K562 (cell line): Measurements from ENCODE around the gene MCM7. TPM values are rescaled to one million over a fixed set of nuclear protein-coding genes. Genes with fewer than 3 reads are reported as not detected.

Experiments used
- BRF2 ChIP-seq: IDR thresholded peaks from 3 replicates; pipeline ENCODE4 v1.6.1; 2011; ENCODE audit warnings: borderline replicate concordance, mild to moderate bottlenecking; ENCODE audit not compliant: insufficient read length, insufficient read depth
- CHD4 ChIP-seq: fragments of 200-600 bp; sonication (generic); IDR thresholded peaks from 3 replicates; pipeline ENCODE4 v1.6.1; 2012; ENCODE audit warnings: low read depth, mild to moderate bottlenecking, mixed read lengths, low read length, inconsistent platforms; ENCODE audit not compliant: insufficient read depth, insufficient replicate concordance, poor library complexity, severe bottlenecking
- FOXA3 ChIP-seq, 2 experiments: fragments of 450-650 bp in 1 of 2; sonication (generic) in 1 of 2; formaldehyde crosslinking; IDR thresholded peaks in 1 of 2; conservative IDR thresholded peaks in 1 of 2; 2 replicates each; pipeline versions ENCODE4 v1.4.0 to v1.8.0; 2020 to 2022; ENCODE audit warnings: mild to moderate bottlenecking in 2 of 2, missing genetic modification reagents in 1 of 2
- HES1 ChIP-seq: fragments of 450-650 bp; IDR thresholded peaks from 2 replicates; pipeline ENCODE4 v1.6.1; 2016; ENCODE audit warnings: low read depth, mild to moderate bottlenecking, moderate library complexity
- HOXB6 ChIP-seq: fragments of 250-450 bp; sonication (Bioruptor Pico); IDR thresholded peaks from 2 replicates; pipeline ENCODE4 v1.5.1; 2022; ENCODE audit warnings: mild to moderate bottlenecking, borderline replicate concordance
- ILF3 ChIP-seq: fragments of 450-650 bp; IDR thresholded peaks from 2 replicates; pipeline ENCODE4 v1.6.1; 2018; ENCODE audit warnings: antibody characterized with exemption, mild to moderate bottlenecking, moderate library complexity, borderline replicate concordance
- MCM3 ChIP-seq: fragments of 450-650 bp; IDR thresholded peaks from 2 replicates; pipeline ENCODE4 v1.6.1; 2016
- MYNN ChIP-seq, 2 experiments: sonication (generic); formaldehyde crosslinking in 1 of 2; IDR thresholded peaks; 2 replicates each; pipeline versions ENCODE4 v1.5.0 to v1.6.1; 2016 to 2020; ENCODE audit warnings: antibody characterized with exemption in 1 of 2, missing genetic modification reagents in 1 of 2
- POLR2G ChIP-seq: fragments of 200-400 bp; formaldehyde crosslinking; IDR thresholded peaks from 2 replicates; pipeline ENCODE4 v1.6.1; 2017; ENCODE audit warnings: low read depth, mild to moderate bottlenecking, antibody characterized with exemption, low read length, moderate library complexity
- PYGO2 ChIP-seq: fragments of 450-650 bp; IDR thresholded peaks from 2 replicates; pipeline ENCODE4 v1.6.1; 2016; ENCODE audit warnings: mild to moderate bottlenecking, missing genetic modification characterization, moderate library complexity, missing compliant biosample characterization
- RAD21 ChIP-seq, 2 experiments: fragments of 250-450 bp in 1 of 2; fragments of 450-650 bp in 1 of 2; sonication (Bioruptor Pico) in 1 of 2; formaldehyde crosslinking in 1 of 2; IDR thresholded peaks in 1 of 2; conservative IDR thresholded peaks in 1 of 2; 2 replicates each; pipeline versions ENCODE4 v1.4.0 to v1.8.0; 2020 to 2022; ENCODE audit warnings: mild to moderate bottlenecking in 2 of 2, moderate library complexity in 1 of 2
- RB1 ChIP-seq: fragments of 450-650 bp; IDR thresholded peaks from 2 replicates; pipeline ENCODE4 v1.6.1; 2017; ENCODE audit warnings: low read depth, mild to moderate bottlenecking
- RFX7 ChIP-seq: fragments of 250-450 bp; sonication (Bioruptor Pico); IDR thresholded peaks from 2 replicates; pipeline ENCODE4 v1.5.1; 2021; ENCODE audit warnings: mild to moderate bottlenecking
- SIN3A ChIP-seq, 2 experiments: fragments of 150-350 bp in 1 of 2; IDR thresholded peaks; 2 replicates each; pipeline ENCODE4 v1.6.1; 2011 to 2016; ENCODE audit warnings: borderline replicate concordance in 2 of 2, low read depth in 2 of 2, low read length in 2 of 2, mild to moderate bottlenecking in 2 of 2, moderate library complexity in 2 of 2; ENCODE audit not compliant: control insufficient read depth in 1 of 2
- SREBF1 ChIP-seq: fragments of 150-350 bp; IDR thresholded peaks from 2 replicates; pipeline ENCODE4 v1.6.1; 2014; ENCODE audit warnings: antibody characterized with exemption, low read depth, low read length, borderline replicate concordance
- THRB ChIP-seq: fragments of 450-650 bp; formaldehyde crosslinking; conservative IDR thresholded peaks from 2 replicates; pipeline ENCODE4 v1.4.0; 2022; ENCODE audit warnings: mild to moderate bottlenecking, missing genetic modification characterization
- ZBTB5 ChIP-seq: fragments of 450-650 bp; IDR thresholded peaks from 2 replicates; pipeline ENCODE4 v1.6.1; 2017; ENCODE audit warnings: antibody characterized with exemption
- ZNF644 ChIP-seq: fragments of 200-800 bp; sonication (Bioruptor generic); IDR thresholded peaks from 2 replicates; pipeline ENCODE4 v1.6.1; 2016; ENCODE audit warnings: low read depth, missing genetic modification characterization, missing compliant biosample characterization
- polyA plus RNA-seq, 8 experiments: library from polyadenylated mRNA; depleted of rRNA in 4 of 8; stranded (reverse) in 5 of 8; unstranded in 3 of 8; fragments of >200 nt; fragmentation: Nextera tagmentation in 2 of 8; fragmentation: Illumina TruSeq in 1 of 8; extraction: Ambion mirVana in 2 of 8; extraction: Trizol in 1 of 8; gene quantifications; 2 replicates each; pipeline versions ENCODE4 v1.2.1 to v1.2.3, GENCODE V29; 2011 to 2014; ENCODE audit warnings: inconsistent platforms in 1 of 8, missing spikeins in 1 of 8
- total RNA-seq, 7 experiments: library from RNA; depleted of rRNA in 6 of 7; stranded (reverse); fragments of >200 nt in 6 of 7; fragmentation: Illumina TruSeq in 2 of 7; extraction: Trizol in 2 of 7; gene quantifications; 2 replicates each; pipeline versions ENCODE4 v1.2.1 to v1.2.3, GENCODE V29; 2011 to 2021; ENCODE audit warnings: low replicate concordance in 1 of 7

Gene MCM7
- total and polyA plus RNA-seq, 9 of the 15 experiments (the other 6 are each of a cell fraction or from before 2014, with no cell fraction given), result 329 to 856 (median 437) TPM

- TF ChIP-seq HES1, result no peak
- TF ChIP-seq THRB, result peak; percentile 16; the same call in 1 of the 2 replicates
- no peak for TF ChIP-seq HOXB6 (CRISPR knock-in tag)
- TF ChIP-seq ZNF644 (tag), result no peak
- TF ChIP-seq MCM3, result no peak
- TF ChIP-seq BRF2, result no peak
- peak; percentile 75 for TF ChIP-seq POLR2G
- TF ChIP-seq RFX7 (CRISPR knock-in tag), result 0 out of 2 replicates have a peak, but pooled peaks have one; percentile 38
- no peak for TF ChIP-seq ZBTB5
- TF ChIP-seq RAD21 (CRISPR knock-in tag; conservative IDR thresholded peaks at IDR 0.05 in 1 of 2, IDR thresholded peaks at IDR 0.05 in 1 of 2), result no peak
- peak; percentile 73 for TF ChIP-seq MYNN (IDR thresholded peaks at IDR 0.05)
- TF ChIP-seq MYNN (CRISPR knock-in tag; IDR thresholded peaks at IDR 0.05), result no peak
- peak; percentile 72; the same call in 1 of the 2 replicates for TF ChIP-seq ILF3
- no peak for TF ChIP-seq RB1
- TF ChIP-seq SIN3A (IDR thresholded peaks at IDR 0.05; ENCODE audit: borderline replicate concordance in 2 of 2, control insufficient read depth in 1 of 2, low read depth in 2 of 2, low read length in 2 of 2), result no peak; a peak in 3 of 4 replicates
- TF ChIP-seq FOXA3 (CRISPR knock-in tag; conservative IDR thresholded peaks at IDR 0.05 in 1 of 2, IDR thresholded peaks at IDR 0.05 in 1 of 2), result no peak
- no peak for TF ChIP-seq CHD4
- no peak for TF ChIP-seq PYGO2 (tag)
- TF ChIP-seq SREBF1, result no peak
These were observed 9.6 kb downstream of the MCM7 start (continued) for GRCh38 chr7:100091411-100092181.
